Measurements from ENCODE around the gene AKR1D1. TPM values are rescaled to one million over a fixed set of nuclear protein-coding genes. Genes with fewer than 3 reads are reported as not detected.
"Not testable (repeated sequence)": the region's sequence is repeated elsewhere in the genome, so short reads cannot be mapped to it uniquely, and the experiment has no call there.

The AKR1D1 gene
- polyA plus RNA-seq, 4 donors: 0.07 to 0.41 (median 0.07) TPM; not detected in 1

DNA sequence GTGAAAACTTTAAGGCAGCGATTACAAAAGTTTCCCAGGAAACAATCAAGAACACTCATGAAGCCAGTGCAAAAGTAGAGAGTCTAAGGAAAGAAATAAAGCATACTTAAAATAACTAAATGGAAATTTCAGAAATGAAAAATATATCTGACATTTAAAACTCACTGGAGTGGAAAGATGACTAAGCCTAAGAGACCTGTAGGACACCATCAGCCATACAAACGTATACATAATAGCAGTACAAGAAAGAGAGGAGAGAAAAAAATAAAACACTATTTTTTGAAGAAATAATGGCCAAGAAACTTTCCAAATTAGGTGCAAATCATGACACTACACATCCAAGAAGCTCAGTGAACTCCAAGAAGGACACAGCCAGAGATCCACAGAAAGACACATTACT lies 5.4 kb upstream of the AKR1D1 start:
- DNase-seq (ENCODE audit: low read depth in 4 of 4, low spot score in 3 of 4): no peak

DNA sequence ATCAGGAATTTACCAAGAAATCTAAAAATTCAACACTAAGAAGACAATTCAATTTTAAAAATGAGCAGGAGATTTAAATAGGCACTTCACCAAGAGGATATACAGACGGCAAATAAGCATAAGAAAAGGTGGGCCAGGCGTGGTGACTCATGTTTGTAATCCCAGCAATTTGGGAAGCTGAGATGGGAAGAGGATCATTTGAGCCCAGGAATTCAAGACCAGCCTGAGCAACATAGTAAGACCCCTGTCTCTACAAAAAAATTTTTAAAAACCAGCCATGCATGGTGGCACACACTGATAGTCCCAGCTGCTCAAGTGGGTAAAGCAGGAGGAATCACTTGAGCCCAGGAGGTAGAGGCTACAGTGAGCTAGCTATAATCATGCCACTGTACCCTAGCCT lies 3.5 kb upstream of the AKR1D1 start:
- no peak for DNase-seq (ENCODE audit: low read depth in 4 of 4, low spot score in 3 of 4)

DNA sequence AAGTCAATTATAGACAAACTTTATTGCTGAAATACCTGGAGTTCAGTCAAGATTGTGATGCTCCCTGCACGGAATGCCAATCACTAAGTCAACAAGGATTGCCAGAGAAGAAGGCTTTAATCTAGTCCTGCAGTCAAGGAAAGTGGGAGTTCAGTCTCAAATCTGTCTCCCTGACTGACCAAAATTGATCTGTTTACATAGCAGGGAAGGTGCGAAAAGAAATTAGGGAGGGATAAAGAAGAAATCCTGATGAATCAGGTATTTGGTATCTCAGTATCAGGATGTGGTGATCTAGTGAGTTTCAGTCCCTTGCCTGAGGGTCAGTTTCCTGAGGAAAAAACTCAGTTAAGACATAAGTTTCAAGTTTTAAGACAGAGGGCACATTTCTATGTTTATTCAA lies 2.1 kb upstream of the AKR1D1 start:
- no peak for DNase-seq (ENCODE audit: low read depth in 4 of 4, low spot score in 3 of 4)

DNA sequence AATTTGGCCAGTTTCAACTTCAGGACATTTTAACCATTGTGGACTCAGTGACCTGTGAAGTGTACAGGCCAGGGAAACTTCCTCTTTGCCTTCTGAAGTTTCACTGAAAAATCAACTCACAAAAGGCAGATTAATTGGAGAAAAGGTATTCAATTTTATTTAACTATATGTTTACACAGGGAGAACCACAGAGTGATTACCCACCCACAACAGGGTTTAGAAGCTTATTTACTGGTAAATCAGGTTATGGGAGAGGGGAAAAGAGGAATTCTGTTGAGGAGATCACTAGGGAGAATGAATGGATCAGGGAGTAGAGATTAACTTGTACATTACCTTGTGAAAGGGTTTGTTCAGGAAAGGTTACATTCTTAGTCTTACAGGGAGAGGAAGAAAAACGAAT lies 1.7 kb upstream of the AKR1D1 start:
- no peak for DNase-seq (ENCODE audit: low read depth in 4 of 4, low spot score in 3 of 4)

DNA sequence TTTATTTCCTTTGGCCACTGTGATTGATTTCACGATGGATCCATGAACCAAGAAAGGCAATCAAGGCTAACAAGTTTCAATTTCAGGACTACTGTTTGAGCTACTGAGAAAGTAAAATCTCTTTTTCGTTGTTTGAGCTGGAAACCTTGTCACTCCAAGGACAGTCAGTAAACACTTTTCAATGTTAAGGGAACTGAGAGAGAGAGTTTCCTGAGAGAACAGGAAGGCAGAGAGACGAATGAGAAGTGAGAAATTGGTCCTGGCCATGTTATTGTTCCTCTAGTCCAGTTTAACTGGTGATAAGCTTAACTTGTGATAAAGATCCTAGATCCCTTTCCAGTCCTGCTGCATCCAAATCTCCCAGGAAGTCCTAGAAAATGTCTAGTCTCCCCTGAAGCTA lies 909 bp upstream of the AKR1D1 start:
- DNase-seq (ENCODE audit: low read depth in 4 of 4, low spot score in 3 of 4): no peak

DNA sequence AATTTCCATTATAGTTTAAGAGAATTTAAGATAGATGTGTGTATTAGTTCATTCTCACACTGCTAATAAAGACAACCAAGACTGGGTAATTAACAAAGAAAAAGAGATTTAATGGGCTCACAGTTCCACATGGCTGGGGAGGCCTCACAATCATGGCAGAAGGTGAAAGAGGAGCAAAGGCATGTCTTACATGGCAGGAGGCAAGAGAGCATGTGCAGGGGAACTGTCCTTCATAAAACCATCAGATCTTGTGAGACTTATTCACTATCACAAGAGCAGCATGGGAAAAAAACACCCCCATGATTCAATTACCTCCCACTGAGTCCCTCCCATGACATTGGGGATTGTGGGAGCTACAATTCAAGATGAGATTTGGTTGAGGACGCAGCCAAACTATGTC lies 473 bp upstream of the AKR1D1 start:
- not testable (repeated sequence) for DNase-seq (ENCODE audit: low read depth in 4 of 4, low spot score in 3 of 4)

DNA sequence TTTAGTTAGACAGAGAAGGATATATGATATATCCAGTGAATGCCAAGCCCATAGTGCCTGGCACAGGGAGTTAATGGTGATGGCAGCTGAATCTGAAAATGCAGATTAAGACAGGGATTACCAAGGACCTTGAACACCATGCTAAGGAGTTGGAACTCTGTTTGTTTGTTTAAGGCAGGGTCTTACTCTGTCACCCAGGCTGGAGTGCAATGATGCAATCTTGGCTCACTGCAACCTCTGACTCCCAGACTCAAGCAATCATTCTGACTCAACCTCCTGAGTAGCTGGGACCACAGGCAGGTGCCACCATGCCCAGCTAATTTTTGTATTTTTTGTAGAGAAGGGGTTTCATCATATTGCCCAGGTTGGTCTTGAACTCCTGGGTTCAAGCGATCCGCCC lies 1.6 kb downstream of the AKR1D1 start:
- DNase-seq (ENCODE audit: low read depth in 4 of 4, low spot score in 3 of 4): no peak

DNA sequence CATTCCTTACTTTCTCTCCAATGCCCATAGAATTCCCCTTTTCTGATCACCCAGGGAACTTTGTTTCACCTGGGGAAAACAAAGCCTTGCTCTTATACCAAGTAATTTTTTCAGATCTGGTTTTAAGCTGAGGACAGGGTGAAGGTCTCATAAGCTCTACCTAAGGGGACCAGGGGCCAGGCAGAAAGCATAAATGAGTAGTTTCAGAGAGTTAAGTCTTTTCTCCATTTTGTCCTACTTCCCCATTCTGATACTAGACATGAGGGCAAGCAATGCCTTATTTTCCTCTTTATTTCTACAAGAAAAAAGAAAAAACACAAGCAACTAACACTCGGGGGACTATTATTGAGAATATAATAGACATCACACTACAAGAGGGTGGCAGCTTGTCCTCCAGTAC lies 2.9 kb downstream of the AKR1D1 start:
- no peak for DNase-seq (ENCODE audit: low read depth in 4 of 4, low spot score in 3 of 4)

DNA sequence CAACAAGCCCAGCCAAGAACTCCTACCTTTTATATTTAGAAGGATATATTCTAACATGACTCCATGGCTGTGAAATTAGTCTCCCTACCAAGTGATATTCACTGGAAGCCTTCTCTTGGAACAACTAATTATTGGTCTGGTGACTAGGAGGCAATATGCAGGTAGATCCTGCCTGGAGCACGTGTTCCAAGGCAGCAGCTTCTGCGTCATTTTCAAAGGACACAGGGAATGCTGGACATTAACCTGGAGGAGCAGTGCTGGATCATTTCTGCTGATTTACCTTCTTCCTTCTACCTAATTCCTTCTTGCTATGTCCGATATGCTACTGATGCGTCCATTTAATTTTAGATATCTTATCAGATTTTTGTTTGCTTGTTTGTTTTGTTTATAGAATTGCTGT lies 5.6 kb downstream of the AKR1D1 start:
- DNase-seq (ENCODE audit: low read depth in 4 of 4, low spot score in 3 of 4): no peak

DNA sequence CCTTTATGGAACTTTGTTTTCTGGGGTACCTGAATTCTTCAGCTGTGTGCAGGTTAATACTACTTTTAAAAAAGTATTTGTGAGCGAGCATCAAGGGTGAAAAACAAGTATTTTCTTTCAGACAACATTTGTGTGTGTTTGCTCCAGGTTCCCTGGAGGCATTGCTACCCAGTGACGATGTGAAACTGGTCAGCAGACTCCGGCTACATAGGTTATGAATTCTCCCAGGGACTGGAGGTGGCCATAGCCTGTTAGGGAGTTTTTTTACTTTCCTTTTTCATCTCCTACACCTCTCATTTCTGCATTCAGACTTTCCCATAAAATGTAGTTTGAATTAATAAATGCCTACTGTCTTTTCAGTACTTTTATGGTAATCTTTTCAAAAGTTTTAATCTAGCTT lies 7.6 kb downstream of the AKR1D1 start:
- DNase-seq (ENCODE audit: low read depth in 4 of 4, low spot score in 3 of 4): no peak

DNA sequence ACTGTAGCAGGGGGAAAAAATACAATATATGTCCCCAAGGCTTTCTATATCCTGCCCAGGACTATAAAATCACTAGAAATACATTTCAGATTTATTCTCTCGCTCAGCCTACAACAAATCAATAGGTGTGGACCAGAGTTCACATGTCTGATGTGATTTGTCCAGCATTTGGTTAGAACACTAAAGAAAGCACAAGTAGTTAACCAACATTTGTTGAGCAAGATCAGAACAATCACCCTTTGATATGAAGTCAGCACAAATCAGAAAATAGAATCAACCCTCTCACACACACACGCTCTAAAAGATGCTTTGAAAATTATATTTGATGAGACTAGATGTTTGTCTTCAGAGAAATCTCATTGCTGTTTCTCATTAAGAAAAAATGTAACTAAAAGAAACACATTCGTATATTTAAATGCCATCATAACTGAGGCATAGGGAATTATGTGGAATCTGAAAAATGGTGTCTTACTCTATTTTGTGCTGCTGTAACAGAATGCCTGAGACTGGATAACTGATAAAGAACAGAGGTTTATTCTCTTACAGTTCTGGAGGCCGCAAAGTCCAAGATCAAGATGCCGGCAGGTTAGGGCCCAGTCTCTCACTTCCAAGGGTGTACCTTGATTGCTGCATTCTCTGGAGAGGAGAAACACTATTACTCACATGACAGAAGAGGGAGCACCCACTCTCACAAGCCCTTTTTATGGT lies 10.5 kb downstream of the AKR1D1 start:
- no peak for DNase-seq (ENCODE audit: low read depth in 4 of 4, low spot score in 3 of 4)

DNA sequence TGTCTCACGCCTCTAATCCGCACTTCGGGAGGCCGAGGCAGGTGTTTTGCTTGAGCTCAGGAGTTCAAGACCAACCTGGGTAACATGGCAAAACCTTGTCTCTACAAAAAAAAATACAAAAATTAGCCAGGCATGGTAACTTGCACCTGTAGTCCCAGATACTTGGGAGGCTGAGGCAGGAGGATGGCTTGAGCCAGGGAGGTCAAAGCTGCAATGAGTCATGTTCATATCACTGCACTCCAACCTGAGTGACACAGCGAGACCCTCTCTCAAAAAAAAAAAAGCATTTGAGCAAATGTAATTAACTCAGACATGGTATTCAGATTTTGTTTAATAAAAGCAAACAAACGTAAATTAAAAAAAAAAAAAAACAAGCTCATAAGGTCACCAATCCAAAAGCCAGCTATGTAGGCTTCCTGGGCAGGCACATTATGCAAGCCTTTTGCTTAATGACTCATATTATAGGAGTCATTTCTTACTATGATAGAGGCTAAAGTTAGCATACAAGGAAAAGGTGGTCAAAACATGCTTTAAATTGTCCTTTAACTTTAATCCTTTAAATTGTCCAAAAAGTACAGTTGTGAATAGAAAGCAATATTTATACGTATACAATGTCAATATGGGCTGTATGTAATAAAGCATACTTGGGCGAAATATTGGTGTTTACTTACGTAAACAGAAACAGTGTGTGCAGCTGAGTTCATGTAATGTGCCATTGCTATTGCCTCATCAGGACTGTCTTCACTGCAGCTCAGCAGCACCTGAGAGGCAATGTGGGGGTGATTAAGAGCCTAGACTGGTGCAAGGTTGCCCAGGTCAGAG lies 13.0 kb downstream of the AKR1D1 start:
- DNase-seq (ENCODE audit: low read depth in 4 of 4, low spot score in 3 of 4): no peak

DNA sequence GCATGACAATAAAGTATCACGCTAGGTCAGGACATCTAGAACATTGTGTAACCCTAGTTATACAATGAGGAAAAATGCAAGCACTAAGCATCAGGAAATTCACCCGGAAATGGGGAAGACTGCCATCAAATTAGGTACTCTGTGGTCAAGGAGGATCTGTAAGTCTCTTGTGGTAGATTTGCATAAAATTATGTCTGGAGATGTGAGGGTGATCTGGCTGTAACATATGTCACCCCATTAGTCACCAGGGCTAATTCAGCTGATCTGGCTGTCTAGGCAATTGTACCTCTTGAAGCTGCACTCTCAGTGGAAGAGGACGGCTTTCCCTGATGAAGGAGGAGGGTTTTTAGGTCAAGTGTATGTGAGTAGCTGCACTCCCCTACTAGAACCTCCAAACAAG lies 14.8 kb downstream of the AKR1D1 start:
- DNase-seq (ENCODE audit: low read depth in 4 of 4, low spot score in 3 of 4): no peak

DNA sequence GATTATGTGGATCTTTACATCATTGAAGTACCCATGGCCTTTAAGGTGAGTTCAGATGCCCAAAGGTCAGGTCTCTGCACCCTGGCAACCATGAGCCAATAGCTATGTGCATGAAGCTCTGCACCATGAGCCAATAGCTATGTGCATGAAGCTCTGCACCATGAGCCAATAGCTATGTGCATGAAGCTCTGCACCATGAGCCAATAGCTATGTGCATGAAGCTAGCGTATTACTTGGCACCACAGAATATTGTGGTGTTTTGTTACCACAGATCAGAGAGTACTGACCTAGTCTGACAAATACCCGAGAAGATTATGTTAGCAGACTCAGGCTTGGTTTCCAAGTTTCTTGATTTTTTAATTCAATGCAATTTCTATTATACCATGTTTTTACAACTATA lies 15.6 kb downstream of the AKR1D1 start:
- DNase-seq (ENCODE audit: low read depth in 4 of 4, low spot score in 3 of 4): not testable (repeated sequence)

DNA sequence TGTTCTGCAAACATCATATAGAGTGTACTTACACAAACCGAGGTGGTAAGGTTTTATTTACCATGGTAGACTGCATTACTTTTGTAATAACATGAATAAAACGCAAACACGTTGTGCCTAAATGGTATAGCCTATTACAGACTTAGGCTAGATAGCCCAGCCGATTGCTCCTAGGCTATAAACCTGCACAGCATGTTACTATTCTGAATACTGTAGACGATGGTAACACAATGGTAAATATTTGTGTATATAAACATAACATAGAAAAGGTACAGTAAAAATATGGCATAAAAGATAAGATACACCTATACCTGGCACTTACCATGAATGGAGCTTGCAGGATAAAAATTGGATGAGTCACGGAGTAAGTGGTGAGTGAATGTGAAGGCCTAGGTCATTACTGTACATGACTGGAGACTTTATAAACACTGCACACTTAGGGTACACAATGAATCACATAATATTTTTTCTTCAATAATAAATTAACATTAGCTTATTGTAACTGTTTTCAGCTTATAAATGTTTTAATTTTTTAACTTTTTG lies 16.3 kb downstream of the AKR1D1 start:
- DNase-seq (ENCODE audit: low read depth in 4 of 4, low spot score in 3 of 4): no peak

DNA sequence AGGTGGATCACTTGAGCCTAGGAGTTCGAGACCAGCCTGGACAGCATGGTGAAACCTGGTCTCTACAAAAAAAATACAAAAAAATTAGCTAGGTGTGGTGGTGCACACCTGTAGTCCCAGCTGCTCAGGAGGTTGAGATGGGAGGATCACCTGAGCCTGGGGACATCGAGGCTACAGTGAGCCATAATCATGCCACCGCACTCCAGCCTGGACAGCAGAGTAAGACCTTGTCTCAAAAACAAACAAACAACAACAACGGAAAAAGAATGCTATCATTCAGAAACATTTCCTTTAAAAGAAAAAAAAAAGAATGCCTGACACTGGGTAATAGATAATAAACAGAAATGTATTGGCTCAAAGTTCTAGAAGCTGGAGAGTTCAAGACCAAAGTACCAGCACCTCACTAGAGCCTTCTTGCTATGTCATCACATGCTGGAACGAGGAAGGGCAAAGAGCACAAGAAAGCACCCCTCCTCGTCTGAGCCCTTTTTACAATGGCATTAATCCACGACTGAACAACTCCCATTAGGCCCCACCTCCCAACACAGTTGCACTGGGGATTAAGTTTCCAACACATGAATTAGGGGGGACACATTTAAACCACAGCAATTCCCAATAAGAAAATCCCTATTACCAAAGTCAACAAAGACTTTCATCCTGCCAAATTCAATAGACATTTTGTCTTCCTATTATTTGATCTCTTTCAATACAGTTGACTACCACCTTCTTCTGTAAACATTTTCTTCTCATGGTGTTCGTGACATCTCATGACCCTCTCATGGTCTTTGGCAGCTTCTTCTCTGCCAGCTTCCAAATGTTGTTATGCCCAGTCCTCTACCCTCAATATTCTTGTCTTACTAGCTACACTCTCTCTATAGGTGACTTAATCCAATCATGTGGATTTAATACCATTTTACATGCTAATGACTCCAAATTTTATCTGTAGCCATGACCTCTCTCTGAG lies 20.0 kb downstream of the AKR1D1 start:
- DNase-seq (ENCODE audit: low read depth in 4 of 4, low spot score in 3 of 4): no peak

DNA sequence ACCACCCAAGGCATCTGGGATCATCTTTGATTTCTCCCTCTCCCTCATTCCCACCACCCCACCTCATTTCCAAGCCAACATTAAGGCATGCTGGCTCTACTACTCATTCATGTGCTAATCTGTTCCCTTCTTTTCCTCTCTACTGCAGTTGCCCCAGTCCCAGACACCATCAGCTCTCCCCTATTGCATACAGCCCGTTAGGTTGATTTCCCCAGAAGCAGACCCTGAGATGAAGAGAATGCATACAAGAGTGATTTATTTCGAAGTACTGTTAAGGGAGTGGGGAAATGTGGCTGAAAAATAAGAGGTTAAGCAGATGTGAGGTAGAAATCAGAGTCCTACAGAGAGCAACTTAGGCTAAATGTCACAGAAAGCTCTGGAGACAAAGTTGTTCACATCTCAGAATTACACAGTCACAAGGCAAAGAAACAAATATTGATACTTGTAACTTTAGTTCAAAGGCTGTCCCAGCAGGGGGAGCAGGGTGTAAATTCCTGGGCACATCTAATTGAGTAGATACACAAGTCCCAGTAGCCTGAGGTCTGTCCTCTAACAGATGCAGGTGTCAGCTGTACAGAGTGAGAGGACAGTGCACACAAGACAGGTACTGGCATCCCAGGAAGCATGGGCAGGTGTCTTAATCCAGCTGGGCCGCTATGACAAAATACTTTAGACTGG lies 20.9 kb downstream of the AKR1D1 start:
- DNase-seq (ENCODE audit: low read depth in 4 of 4, low spot score in 3 of 4): no peak

DNA sequence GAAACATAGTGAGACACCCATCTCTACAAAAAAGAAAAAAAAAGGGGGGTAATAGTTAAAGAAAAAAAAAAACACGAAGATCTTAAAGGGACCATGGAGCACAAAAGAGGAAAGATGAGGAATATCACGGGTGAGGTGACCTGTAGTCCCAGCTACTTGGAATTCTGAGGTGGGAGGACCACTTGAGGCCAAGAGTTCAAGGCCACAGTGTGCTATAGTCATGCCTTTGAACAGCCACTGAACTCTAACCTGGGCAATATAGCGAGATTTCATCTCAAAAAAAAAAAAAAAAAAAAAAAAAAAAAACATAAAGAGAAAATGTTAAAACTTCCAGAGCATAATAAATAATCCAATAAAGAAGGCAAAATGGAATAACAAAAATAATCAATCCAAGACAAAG lies 23.6 kb downstream of the AKR1D1 start:
- no peak for DNase-seq (ENCODE audit: low read depth in 4 of 4, low spot score in 3 of 4)

DNA sequence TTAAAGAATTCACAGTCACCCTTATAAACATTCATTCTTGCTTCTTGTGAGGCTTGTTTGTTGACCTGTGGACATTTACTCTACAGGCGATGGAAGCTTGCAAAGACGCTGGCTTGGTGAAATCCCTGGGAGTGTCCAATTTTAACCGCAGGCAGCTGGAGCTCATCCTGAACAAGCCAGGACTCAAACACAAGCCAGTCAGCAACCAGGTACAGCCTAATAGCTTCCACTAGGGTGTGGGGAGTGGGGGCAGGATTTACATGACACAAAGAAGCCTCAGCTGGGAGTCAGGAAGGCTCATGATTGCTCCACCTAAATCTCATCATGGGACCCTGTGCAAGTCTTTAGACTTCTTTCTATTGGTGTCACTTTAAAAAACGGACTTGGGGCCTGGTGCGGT lies 29.0 kb downstream of the AKR1D1 start:
- DNase-seq (ENCODE audit: low read depth in 4 of 4, low spot score in 3 of 4): no peak

DNA sequence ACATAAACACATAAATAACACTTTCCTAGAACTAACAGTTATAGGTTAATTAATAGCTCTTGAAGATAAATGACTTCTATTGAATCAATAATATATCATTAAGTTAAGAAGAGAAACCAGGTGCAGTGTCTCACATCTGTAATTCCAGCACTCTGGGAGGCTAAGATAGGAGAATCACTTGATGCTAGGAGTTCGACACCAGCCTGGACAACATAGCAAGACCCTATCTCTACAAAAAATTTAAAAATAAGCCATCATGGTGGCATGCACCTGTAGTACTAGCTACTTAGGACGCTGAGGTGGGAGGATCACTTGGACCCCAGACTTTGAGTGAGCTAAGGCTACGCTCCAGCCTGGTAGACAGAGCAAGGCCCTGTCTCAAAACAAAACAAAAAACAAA lies 38.8 kb downstream of the AKR1D1 start:
- no peak for DNase-seq (ENCODE audit: low read depth in 4 of 4, low spot score in 3 of 4)
